PC-3 (cell line): Measurements from ENCODE around the gene EVA1A. TPM values are rescaled to one million over a fixed set of nuclear protein-coding genes. Genes with fewer than 3 reads are reported as not detected.

ENCODE experiments used
- ATAC-seq: fragments of 200-7000 bp; cut with Tn5 transposase; 2 replicates; pipeline ENCODE4 v1.9.1; 2020; ENCODE audit warnings: mild to moderate bottlenecking, moderate library complexity
- BruUV-seq: library from RNA; stranded (reverse); fragments of 400-500 nt; replicated peaks from 2 replicates; lab custom pipeline; 2021; lab: Mats Ljungman, UMichigan
- CTCF ChIA-PET: fragments of 300-600 bp; sonication (Branson Sonifier 250); formaldehyde crosslinking; loops from one replicate; lab custom pipeline; 2022; ENCODE audit warnings: antibody characterized with exemption; lab: Charles Lee
- POLR2A ChIA-PET: fragments of 300-600 bp; sonication (Branson Sonifier 250); formaldehyde crosslinking; loops from one replicate; lab custom pipeline; 2022; ENCODE audit warnings: antibody characterized with exemption; ENCODE audit not compliant: unreplicated experiment; lab: Charles Lee
- DNase-seq: peaks from one replicate; pipeline ENCODE4 v3.0.0-alpha.2; 2015
- H2AFZ ChIP-seq: fragments of 300-600 bp; sonication (generic); 2 replicates; pipeline ENCODE4 v1.6.0; 2016; ENCODE audit warnings: antibody characterized with exemption, low read length
- H3F3A ChIP-seq: fragments of 300-600 bp; sonication (generic); one replicate; pipeline ENCODE4 v1.6.0; 2017; ENCODE audit warnings: antibody characterized with exemption, low read length, control low read depth, mild to moderate bottlenecking; ENCODE audit not compliant: unreplicated experiment
- H3K27ac ChIP-seq: fragments of 300-600 bp; sonication (generic); 2 replicates; pipeline ENCODE4 v1.5.1; 2016; ENCODE audit warnings: mild to moderate bottlenecking, low read length
- H3K27me3 ChIP-seq: fragments of 300-600 bp; sonication (generic); 2 replicates; pipeline ENCODE4 v1.6.1; 2016; ENCODE audit warnings: low read length, mixed read lengths
- H3K36me3 ChIP-seq: fragments of 300-600 bp; sonication (generic); 2 replicates; pipeline ENCODE4 v1.6.1; 2016; ENCODE audit warnings: low read depth, mixed run types, low read length, mixed read lengths
- H3K4me1 ChIP-seq: fragments of 300-600 bp; sonication (generic); 2 replicates; pipeline ENCODE4 v1.5.1; 2016; ENCODE audit warnings: low read length; ENCODE audit not compliant: insufficient read depth
- H3K4me2 ChIP-seq: fragments of 300-600 bp; sonication (generic); 2 replicates; pipeline ENCODE4 v1.6.0; 2016; ENCODE audit warnings: low read length
- H3K4me3 ChIP-seq: fragments of 300-600 bp; sonication (generic); 2 replicates; pipeline ENCODE4 v1.5.1; 2016; ENCODE audit warnings: mild to moderate bottlenecking, low read length, mixed read lengths
- H3K79me2 ChIP-seq: fragments of 300-600 bp; sonication (generic); 2 replicates; pipeline ENCODE4 v1.6.1; 2017; ENCODE audit warnings: low read length, mixed read lengths
- H3K9ac ChIP-seq: fragments of 300-600 bp; sonication (generic); 2 replicates; pipeline ENCODE4 v1.6.0; 2016; ENCODE audit warnings: mild to moderate bottlenecking, low read length
- H3K9me2 ChIP-seq: fragments of 300-600 bp; sonication (generic); replicated peaks from 2 replicates; pipeline ENCODE4 v1.6.1; 2016; ENCODE audit warnings: mixed run types, low read length, mixed read lengths
- H3K9me3 ChIP-seq: fragments of 300-600 bp; sonication (generic); 2 replicates; pipeline ENCODE4 v1.6.1; 2016; ENCODE audit warnings: low read length, mixed read lengths
- H4K20me1 ChIP-seq: fragments of 300-600 bp; sonication (generic); 2 replicates; pipeline ENCODE4 v1.6.1; 2016; ENCODE audit warnings: low read length, mixed read lengths
- EZH2 ChIP-seq: fragments of 300-600 bp; sonication (generic); IDR thresholded peaks from one replicate; pipeline ENCODE4 v1.6.1; 2017; ENCODE audit warnings: antibody characterized with exemption, mild to moderate bottlenecking, low read length; ENCODE audit not compliant: unreplicated experiment
- EZH2phosphoT487 ChIP-seq: fragments of 300-600 bp; sonication (generic); IDR thresholded peaks from 2 replicates; pipeline ENCODE4 v1.6.1; 2018; ENCODE audit warnings: mild to moderate bottlenecking, antibody characterized with exemption, low read length, borderline replicate concordance
- intact Hi-C: fragments of 100-400 bp; cut with micrococcal nuclease; formaldehyde crosslinking; loops from 2 replicates; pipeline ENCODE4 v1.9.0; 2023
- total RNA-seq: library from RNA; depleted of rRNA; stranded (reverse); fragments of >200 nt; gene quantifications from 2 replicates; pipeline ENCODE4 v1.2.3, GENCODE V29; 2014
- TF ChIP-seq, protein P1 (sequence below): fragments of 300-600 bp; sonication (generic); conservative IDR thresholded peaks from 2 replicates; pipeline ENCODE4 v1.5.1; 2017; ENCODE audit warnings: antibody characterized with exemption, low read depth, mild to moderate bottlenecking, low read length

The EVA1A gene
- total RNA-seq, 1 experiment from 2014 or later = 48.9 TPM

DNA sequence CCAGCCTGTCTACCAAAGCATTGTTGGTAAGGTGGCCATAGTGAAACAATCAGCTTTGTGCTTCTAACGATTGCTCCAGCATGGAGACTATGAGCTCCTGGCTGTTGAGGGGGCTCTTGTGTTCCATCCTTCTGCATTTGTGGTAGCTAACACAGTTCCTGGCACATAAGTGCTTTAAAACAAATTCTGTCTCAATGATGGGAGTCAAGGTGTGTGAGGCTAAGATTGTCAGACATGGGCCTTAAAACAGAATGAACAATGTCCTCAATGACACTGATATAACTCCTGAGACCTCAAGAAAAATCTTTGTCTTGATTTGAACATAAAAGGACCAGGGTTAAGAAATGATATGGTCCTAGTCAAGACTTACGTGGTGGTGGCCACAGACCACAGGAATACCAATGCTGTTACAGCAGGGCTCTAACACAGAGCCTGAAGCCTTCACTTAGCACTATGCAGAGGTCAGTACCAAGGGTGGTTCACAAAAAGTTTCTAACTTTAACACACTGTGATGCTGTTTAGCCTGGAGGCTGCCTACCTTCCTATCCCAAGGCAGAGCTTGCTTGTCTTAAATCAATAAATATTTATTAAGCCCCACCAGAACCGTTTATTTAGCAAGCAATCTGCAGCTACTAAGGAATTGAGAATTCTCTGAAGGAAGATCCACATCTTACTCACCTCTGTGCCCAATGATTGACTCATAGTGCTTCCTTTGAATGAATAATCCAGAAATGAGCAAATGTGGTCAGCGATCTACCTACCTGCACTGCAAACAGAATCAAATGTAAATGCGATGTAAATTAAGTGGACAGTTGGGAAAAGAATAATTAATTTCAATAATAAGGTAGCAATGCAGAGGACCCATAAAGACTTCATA, 35.1 kb downstream of the EVA1A start:
- POLR2A ChIA-PET = no interaction called here
- no peaks in the 10 kb centered on the region for H4K20me1 ChIP-seq

DNA sequence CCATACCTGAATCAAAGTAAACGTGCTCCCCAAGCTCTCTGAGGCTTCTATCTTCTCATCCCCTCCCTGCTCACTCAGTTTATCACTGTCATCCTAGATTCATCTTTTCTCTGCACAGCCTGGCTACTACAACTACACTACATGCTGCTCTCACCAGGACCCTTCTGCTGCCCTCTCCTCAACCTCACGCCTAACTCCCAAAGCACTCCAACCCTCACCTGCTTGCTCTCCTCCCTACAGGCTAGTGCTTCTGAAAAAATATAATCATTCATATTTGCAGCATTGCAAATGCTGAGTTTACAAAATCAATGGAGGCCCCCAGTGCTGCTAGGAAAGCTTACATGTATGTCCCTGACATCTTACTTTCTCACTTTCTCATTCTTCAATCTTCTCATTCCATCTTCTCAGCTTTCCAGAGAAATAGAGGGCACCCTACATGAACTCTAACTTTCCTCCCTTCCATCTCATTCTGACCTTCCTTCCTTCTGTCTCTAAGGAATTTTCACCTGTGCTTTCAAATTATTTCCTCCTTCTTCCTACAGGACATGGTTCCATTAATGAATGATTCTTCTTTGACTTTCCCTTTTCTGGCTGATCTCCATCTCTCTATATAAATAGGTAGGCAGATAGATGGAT, 36.3 kb downstream of the EVA1A start:
- CTCF ChIA-PET = interaction anchor here (1.0 kb wide), 2 partner anchors 82 to 104 kb away, joined by 4 to 7 read pairs; no protein-coding TSS in a partner anchor
- intact Hi-C loops = loop anchor here (5.0 kb wide), 1 partner anchor 83 kb away; no protein-coding TSS in a partner anchor
- H3K4me1 ChIP-seq = peaks cover 76% of the 10 kb centered on the region

More for the DNA sequence above, 35.1 kb downstream of the EVA1A start:
- peak; percentile 45 for ATAC-seq
- TF ChIP-seq, protein P1, sequence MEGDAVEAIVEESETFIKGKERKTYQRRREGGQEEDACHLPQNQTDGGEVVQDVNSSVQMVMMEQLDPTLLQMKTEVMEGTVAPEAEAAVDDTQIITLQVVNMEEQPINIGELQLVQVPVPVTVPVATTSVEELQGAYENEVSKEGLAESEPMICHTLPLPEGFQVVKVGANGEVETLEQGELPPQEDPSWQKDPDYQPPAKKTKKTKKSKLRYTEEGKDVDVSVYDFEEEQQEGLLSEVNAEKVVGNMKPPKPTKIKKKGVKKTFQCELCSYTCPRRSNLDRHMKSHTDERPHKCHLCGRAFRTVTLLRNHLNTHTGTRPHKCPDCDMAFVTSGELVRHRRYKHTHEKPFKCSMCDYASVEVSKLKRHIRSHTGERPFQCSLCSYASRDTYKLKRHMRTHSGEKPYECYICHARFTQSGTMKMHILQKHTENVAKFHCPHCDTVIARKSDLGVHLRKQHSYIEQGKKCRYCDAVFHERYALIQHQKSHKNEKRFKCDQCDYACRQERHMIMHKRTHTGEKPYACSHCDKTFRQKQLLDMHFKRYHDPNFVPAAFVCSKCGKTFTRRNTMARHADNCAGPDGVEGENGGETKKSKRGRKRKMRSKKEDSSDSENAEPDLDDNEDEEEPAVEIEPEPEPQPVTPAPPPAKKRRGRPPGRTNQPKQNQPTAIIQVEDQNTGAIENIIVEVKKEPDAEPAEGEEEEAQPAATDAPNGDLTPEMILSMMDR = no peak
- TF ChIP-seq EZH2phosphoT487 (no peak), EZH2 (no peak)
- Histone ChIP-seq H3K36me3 (peaks cover 10% of the 10 kb centered on the region; the same call in 1 of the 2 replicates), H3K9me2 (no peaks in the 10 kb centered on the region), H3K79me2 (peaks cover 41% of the 10 kb centered on the region), H3K4me3 (peak overlapping the region; percentile 6; the same call in 1 of the 2 replicates), H3K9me3 (no peaks in the 10 kb centered on the region), H3K9ac (peak overlapping the region; percentile 33; the same call in 1 of the 2 replicates), H3K27me3 (no peaks in the 10 kb centered on the region), H2AFZ (no peak overlapping the region), H3F3A (peaks cover 9% of the 10 kb centered on the region), H3K4me1 (peaks cover 77% of the 10 kb centered on the region), H3K27ac (peak overlapping the region; percentile 77), H3K4me2 (peak overlapping the region; percentile 51)
- intact Hi-C loops = loop anchor here (5.0 kb wide), 1 partner anchor 43 kb away; no protein-coding TSS in a partner anchor
- CTCF ChIA-PET = no interaction called here
- BruUV-seq = no TSS peak
- DNase-seq = peak; percentile 92

More for the DNA sequence above, 36.3 kb downstream of the EVA1A start:
- H3K27me3 ChIP-seq = no peaks in the 10 kb centered on the region
- ATAC-seq (no peak), DNase-seq (no peak)
- peaks cover 29% of the 10 kb centered on the region for H3K79me2 ChIP-seq
- BruUV-seq = no TSS peak
- peak overlapping the region; percentile 24 for H3K4me2 ChIP-seq
- peak overlapping the region; percentile 82 for H3K27ac ChIP-seq
- no peak overlapping the region for H2AFZ ChIP-seq
- no peaks in the 10 kb centered on the region for H4K20me1 ChIP-seq
- H3K36me3 ChIP-seq = peaks cover 10% of the 10 kb centered on the region; the same call in 1 of the 2 replicates
- H3K9ac ChIP-seq = peak overlapping the region; percentile 28; the same call in 1 of the 2 replicates
- peaks cover 9% of the 10 kb centered on the region for H3F3A ChIP-seq
- no peaks in the 10 kb centered on the region for H3K9me2 ChIP-seq
- TF ChIP-seq EZH2 (no peak), EZH2phosphoT487 (no peak)
- TF ChIP-seq, protein P1 = no peak
- H3K9me3 ChIP-seq = no peaks in the 10 kb centered on the region
- no peak overlapping the region for H3K4me3 ChIP-seq
- POLR2A ChIA-PET = interaction anchor here (0.7 kb wide), 1 partner anchor 122 kb away, joined by 4 read pairs; the partner anchor contains the start of gene MRPL19
